ENCODE data around the gene DNAH7.

- TF ChIP-seq CTCF (IDR thresholded peaks at IDR 0.05), result no peak
- TF ChIP-seq POLR2AphosphoS5 (IDR thresholded peaks at IDR 0.05), result no peak
- TF ChIP-seq POLR2A (IDR thresholded peaks at IDR 0.05), result no peak
- no peak for TF ChIP-seq EP300 (IDR thresholded peaks at IDR 0.05)
Measured at GRCh38 chr2:196086517-196087368, 18.1 kb upstream of the DNAH7 start.
